ENCODE measurements around the gene MLXIPL.

DNA sequence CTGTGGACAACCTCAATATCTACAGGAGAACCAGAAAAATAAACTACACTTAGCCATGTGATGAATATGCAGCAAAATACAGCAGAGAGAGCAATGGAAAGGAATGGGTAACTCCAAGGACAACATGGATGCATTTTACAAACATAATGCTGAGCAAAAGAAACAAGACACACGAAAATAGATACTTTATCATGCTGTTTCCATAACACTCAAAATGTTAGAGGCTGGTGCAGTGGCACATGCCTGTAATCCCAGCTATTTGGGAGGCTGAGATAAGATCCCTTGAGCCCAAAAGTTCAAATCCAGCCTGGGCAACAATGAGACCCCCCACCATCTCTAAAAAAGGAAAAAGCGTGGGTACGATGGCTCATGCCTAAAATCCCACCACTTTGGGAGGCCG lies 75.1 kb downstream of the MLXIPL start:
- TF ChIP-seq, protein P1, sequence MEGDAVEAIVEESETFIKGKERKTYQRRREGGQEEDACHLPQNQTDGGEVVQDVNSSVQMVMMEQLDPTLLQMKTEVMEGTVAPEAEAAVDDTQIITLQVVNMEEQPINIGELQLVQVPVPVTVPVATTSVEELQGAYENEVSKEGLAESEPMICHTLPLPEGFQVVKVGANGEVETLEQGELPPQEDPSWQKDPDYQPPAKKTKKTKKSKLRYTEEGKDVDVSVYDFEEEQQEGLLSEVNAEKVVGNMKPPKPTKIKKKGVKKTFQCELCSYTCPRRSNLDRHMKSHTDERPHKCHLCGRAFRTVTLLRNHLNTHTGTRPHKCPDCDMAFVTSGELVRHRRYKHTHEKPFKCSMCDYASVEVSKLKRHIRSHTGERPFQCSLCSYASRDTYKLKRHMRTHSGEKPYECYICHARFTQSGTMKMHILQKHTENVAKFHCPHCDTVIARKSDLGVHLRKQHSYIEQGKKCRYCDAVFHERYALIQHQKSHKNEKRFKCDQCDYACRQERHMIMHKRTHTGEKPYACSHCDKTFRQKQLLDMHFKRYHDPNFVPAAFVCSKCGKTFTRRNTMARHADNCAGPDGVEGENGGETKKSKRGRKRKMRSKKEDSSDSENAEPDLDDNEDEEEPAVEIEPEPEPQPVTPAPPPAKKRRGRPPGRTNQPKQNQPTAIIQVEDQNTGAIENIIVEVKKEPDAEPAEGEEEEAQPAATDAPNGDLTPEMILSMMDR (IDR thresholded peaks at IDR 0.05): no peak
- TF ChIP-seq POLR2A (IDR thresholded peaks at IDR 0.05): no peak

Data from esophagus squamous epithelium (tissue), 4 donors.